Ectodermal cell (in vitro differentiated cells): ENCODE data around the gene GPR37. TPM values are rescaled to one million over a fixed set of nuclear protein-coding genes. Genes with fewer than 3 reads are reported as not detected.

Source experiments
- H3K27ac ChIP-seq: 2 replicates; pipeline ENCODE4 v1.7.0; 2013; ENCODE audit warnings: mild to moderate bottlenecking, low read depth, low read length; ENCODE audit not compliant: insufficient read depth, poor library complexity, severe bottlenecking
- H3K27me3 ChIP-seq: 2 replicates; pipeline ENCODE4 v1.7.0; 2013; ENCODE audit warnings: mild to moderate bottlenecking, low read length; ENCODE audit not compliant: insufficient read depth, control insufficient read depth, poor library complexity, severe bottlenecking
- H3K36me3 ChIP-seq: one replicate; pipeline ENCODE4 v1.7.0; 2013; ENCODE audit warnings: low read length; ENCODE audit not compliant: control insufficient read depth, insufficient read depth
- H3K4me1 ChIP-seq: one replicate; pipeline ENCODE4 v1.7.0; 2013; ENCODE audit warnings: low read length; ENCODE audit not compliant: control insufficient read depth, insufficient read depth
- H3K4me3 ChIP-seq: 2 replicates; pipeline ENCODE4 v1.7.0; 2013; ENCODE audit warnings: low read depth, low read length, control low read depth; ENCODE audit not compliant: insufficient read depth
- H3K9me3 ChIP-seq: 2 replicates; pipeline ENCODE4 v1.7.0; 2013; ENCODE audit warnings: mild to moderate bottlenecking, low read length, moderate library complexity; ENCODE audit not compliant: control insufficient read depth
- WGBS, 2 experiments: methylation state at CpG; one replicate each; pipeline ENCODE4 v1.1.7; 2013; ENCODE audit warnings: missing lambda C conversion rate in 2 of 2; 5-methylcytosine and 5-hydroxymethylcytosine counted together
- polyA plus RNA-seq, 4 experiments: library from polyadenylated mRNA; stranded (reverse); fragments of 50-300 nt; gene quantifications; one replicate each; pipeline ENCODE4 v1.2.3, GENCODE V29; 2013

Gene GPR37
- 2.0 TPM for polyA plus RNA-seq (2013, experiment 1 of 4)
- polyA plus RNA-seq (2013, experiment 2 of 4): 1.4 TPM
- 1.4 TPM for polyA plus RNA-seq (2013, experiment 3 of 4)
- polyA plus RNA-seq (2013, experiment 4 of 4): 1.5 TPM

- peaks cover 35% of the 10 kb centered on the region for H3K27me3 ChIP-seq
- H3K36me3 ChIP-seq: no peaks in the 10 kb centered on the region
- 0% methylated on average over 79 to 80 of the region's 81 CpGs for WGBS, 2 experiments
- no peaks in the 10 kb centered on the region for H3K9me3 ChIP-seq
- H3K4me3 ChIP-seq: peak within 1 kb of the TSS; percentile 57
- H3K4me1 ChIP-seq: no peaks in the 10 kb centered on the region
- H3K27ac ChIP-seq: no peak within 1 kb of the TSS
These were observed at the start of gene GPR37 for GRCh38 chr7:124765401-124766352. Gene GPR37, minus strand, starts transcription at chr7:124765792. Its CDS starts 816 bp downstream, at chr7:124764976.

- no peaks in the 10 kb centered on the region for H3K27me3 ChIP-seq
- H3K36me3 ChIP-seq: no peaks in the 10 kb centered on the region
- H3K4me1 ChIP-seq: no peaks in the 10 kb centered on the region
- H3K9me3 ChIP-seq: no peaks in the 10 kb centered on the region
- WGBS, 2 experiments: 97 to 100% methylated on average over 1 to 2 of the region's 2 CpGs
- no peak overlapping the region for H3K4me3 ChIP-seq
- H3K27ac ChIP-seq: no peak overlapping the region
These were observed 48.6 kb upstream of the GPR37 start for GRCh38 chr7:124813994-124814798.

- no peak overlapping the region for H3K27ac ChIP-seq
- H3K9me3 ChIP-seq: no peaks in the 10 kb centered on the region
- H3K4me3 ChIP-seq: no peak overlapping the region
- WGBS, 2 experiments: no CpG with 5 or more reads among the region's 2 CpGs
- H3K27me3 ChIP-seq: no peaks in the 10 kb centered on the region
- no peaks in the 10 kb centered on the region for H3K4me1 ChIP-seq
- no peaks in the 10 kb centered on the region for H3K36me3 ChIP-seq
These were observed 47.2 kb upstream of the GPR37 start for GRCh38 chr7:124812764-124813163.

GRCh38 chr7:124811341-124811740 is 45.7 kb upstream of the GPR37 start:
- Histone ChIP-seq H3K27me3 (no peaks in the 10 kb centered on the region), H3K4me1 (no peaks in the 10 kb centered on the region), H3K9me3 (no peaks in the 10 kb centered on the region), H3K36me3 (no peaks in the 10 kb centered on the region), H3K27ac (no peak overlapping the region), H3K4me3 (no peak overlapping the region)
- 90 to 97% methylated on average over 1 of the region's 1 CpG for WGBS, 2 experiments

- no peaks in the 10 kb centered on the region for H3K9me3 ChIP-seq
- no peak overlapping the region for H3K4me3 ChIP-seq
- H3K27me3 ChIP-seq: no peaks in the 10 kb centered on the region
- no peaks in the 10 kb centered on the region for H3K4me1 ChIP-seq
- no peaks in the 10 kb centered on the region for H3K36me3 ChIP-seq
- no peak overlapping the region for H3K27ac ChIP-seq
- 55 to 59% methylated on average over 2 of the region's 3 CpGs for WGBS, 2 experiments
These were observed 45.0 kb upstream of the GPR37 start for GRCh38 chr7:124810605-124811004.

GRCh38 chr7:124808206-124808605 is 42.6 kb upstream of the GPR37 start:
- no peaks in the 10 kb centered on the region for H3K27me3 ChIP-seq
- WGBS, 2 experiments: 91 to 95% methylated on average over 5 of the region's 5 CpGs

GRCh38 chr7:124801330-124801895 is 35.8 kb upstream of the GPR37 start:
- Histone ChIP-seq H3K4me1 (no peaks in the 10 kb centered on the region), H3K27me3 (no peaks in the 10 kb centered on the region), H3K4me3 (no peak overlapping the region), H3K9me3 (no peaks in the 10 kb centered on the region), H3K36me3 (no peaks in the 10 kb centered on the region), H3K27ac (no peak overlapping the region)
- 80% methylated on average over 1 of the region's 1 CpG; no CpG with 5 or more reads in 1 of the 2 experiments for WGBS, 2 experiments

More at GRCh38 chr7:124808206-124808605, 42.6 kb upstream of the GPR37 start:
- Histone ChIP-seq H3K27ac (no peak overlapping the region), H3K4me3 (no peak overlapping the region), H3K36me3 (no peaks in the 10 kb centered on the region), H3K4me1 (no peaks in the 10 kb centered on the region), H3K9me3 (no peaks in the 10 kb centered on the region)

GRCh38 chr7:124800386-124800785 is 34.8 kb upstream of the GPR37 start:
- H3K4me1 ChIP-seq: no peaks in the 10 kb centered on the region
- no peaks in the 10 kb centered on the region for H3K9me3 ChIP-seq
- 89% methylated on average over 2 of the region's 2 CpGs for WGBS, 2 experiments
- no peak overlapping the region for H3K4me3 ChIP-seq
- no peaks in the 10 kb centered on the region for H3K27me3 ChIP-seq
- no peak overlapping the region for H3K27ac ChIP-seq
- no peaks in the 10 kb centered on the region for H3K36me3 ChIP-seq

- no peak overlapping the region for H3K4me3 ChIP-seq
- no peaks in the 10 kb centered on the region for H3K27me3 ChIP-seq
- 87 to 95% methylated on average over 6 of the region's 6 CpGs for WGBS, 2 experiments
- no peaks in the 10 kb centered on the region for H3K36me3 ChIP-seq
- H3K4me1 ChIP-seq: no peaks in the 10 kb centered on the region
- no peaks in the 10 kb centered on the region for H3K9me3 ChIP-seq
- no peak overlapping the region for H3K27ac ChIP-seq
These were observed 33.9 kb upstream of the GPR37 start for GRCh38 chr7:124799448-124799847.
